NCI-H1092 treated with DMSO at 0.1 percent for 48 hours (cell line): Measurements from ENCODE around the gene MLLT11.

ENCODE experiments used
- DNase-seq: peaks from one replicate; lab custom pipeline; 2025; lab: John Stamatoyannopoulos, UW

Gene MLLT11, protein sequence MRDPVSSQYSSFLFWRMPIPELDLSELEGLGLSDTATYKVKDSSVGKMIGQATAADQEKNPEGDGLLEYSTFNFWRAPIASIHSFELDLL

DNA sequence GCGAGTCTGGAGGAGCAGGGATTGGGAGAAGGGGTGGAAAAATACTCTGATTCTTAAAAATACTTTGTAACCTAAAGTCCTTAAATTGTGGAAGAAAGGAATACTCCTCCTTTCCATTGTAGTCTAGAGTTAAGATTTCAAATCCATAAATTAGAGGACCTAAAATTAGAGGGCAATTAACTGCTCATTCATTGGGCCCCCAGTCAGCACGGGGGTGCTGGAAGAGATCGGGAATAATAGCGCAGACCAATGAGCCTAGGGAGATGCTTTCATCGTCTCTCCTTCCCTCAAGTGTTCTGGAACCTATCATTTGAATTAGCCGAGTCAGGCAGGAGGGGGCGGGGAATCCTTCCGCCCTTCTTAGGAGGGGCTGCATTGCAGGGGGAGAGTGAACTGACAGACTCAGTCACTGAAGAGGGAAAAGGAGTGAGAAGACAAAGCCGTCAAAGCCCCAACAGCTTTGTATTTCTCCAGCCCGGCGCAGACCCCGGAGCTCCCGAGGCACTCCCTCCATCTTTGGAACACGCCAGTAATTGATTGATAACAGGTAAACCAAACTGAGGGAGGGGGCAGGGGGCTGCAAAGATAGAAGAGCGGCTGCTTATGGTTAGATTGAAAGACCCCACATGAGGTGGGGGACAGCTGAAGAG lies at the start of gene MLLT11:
MLLT11 (plus strand) TSS at position 391 of the 650 bp plus-strand sequence. CDS start 6,828 bp downstream, outside the sequence.
- peak; percentile 83 for DNase-seq

DNA sequence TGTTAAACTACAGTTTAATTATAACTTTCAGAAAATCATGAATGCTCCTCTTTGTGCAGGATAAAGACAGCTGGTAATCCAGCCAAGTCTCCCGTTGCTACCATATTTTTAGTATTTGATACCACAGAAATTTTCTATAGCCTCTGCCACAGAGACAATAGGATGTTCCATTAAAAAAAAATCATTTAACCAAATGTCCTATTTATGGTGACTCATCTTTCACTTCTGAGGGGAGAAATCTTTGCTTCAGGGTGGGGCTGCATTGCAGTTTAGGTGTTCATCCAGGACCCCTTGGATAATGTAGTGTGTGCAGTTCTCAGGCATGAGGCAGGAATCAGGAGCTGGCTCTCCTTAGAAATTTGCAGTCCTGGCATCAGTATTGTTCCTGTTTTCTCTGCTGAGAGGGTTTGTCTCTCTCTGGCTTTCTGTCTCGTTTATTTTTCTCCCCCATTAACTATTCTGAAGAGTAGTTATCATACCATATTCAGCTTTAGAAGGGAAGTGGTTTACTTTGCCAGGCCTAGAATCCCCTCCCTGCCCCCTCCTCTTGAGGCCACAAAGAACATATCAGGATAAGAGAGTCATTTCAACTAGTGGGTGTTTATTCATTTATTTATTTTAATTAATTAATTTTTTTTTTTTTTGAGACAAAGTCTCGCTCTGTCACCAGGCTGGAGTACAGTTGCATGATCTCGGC lies 48.9 kb upstream of the MLLT11 start:
- no peak for DNase-seq

GRCh38 chr1:151012684-151013471 lies 47.3 kb upstream of the MLLT11 start:
- no peak for DNase-seq

DNA sequence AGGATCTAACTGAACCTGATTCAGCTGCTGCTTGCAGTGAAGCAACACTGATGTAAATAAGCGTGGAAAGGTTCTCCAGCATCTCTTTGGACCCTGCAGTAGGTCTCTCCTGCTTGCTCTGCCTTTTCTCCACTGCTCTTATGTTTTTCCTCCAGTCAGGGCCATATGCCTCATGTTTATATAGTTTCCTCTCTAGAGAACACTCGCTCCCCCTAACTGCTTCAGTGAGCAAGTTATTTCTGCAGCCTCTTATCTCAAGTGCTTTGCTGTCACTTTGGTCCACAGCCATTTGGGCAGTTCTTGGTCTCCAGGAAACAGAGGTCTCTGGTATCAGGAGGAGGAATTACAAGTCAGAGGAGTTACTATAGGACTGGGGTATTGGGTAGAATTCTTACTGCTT lies 46.7 kb upstream of the MLLT11 start:
- DNase-seq = peak; percentile 16

DNA sequence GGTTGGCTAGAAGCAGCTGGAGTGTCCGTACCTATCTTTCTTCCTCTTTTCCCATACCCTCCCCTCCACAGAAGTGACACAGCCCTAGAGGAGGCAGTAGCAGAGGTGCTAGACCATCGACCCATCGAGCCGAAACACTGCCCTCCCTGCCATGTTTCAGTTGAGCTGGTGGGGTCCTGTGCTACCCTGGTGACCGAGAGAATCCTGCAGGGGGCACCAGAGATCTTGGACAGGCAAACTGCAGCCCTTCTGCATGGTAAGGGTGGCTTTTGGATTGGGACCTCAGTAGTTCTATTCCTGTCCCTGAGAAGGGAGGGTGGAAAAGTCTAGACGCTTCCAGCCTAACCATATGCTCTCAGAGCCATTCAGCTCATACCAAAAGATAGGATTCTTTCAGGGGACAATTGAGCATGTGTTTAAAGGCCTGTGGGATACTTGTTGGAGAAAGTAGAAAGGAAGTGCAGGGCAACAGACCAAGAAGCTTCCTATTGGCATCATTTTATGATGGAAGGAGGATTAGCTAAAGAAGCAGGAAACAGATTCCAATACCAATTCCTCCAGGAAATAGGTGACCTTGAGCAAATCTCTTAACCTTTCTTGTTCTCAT lies 35.6 kb upstream of the MLLT11 start:
- peak; percentile 57 for DNase-seq

- no peak for DNase-seq
Measured at GRCh38 chr1:151026460-151026859, 33.7 kb upstream of the MLLT11 start.

GRCh38 chr1:151032164-151032563 lies 28.0 kb upstream of the MLLT11 start:
- no peak for DNase-seq

GRCh38 chr1:151035167-151035566 lies 25.0 kb upstream of the MLLT11 start:
- DNase-seq = no peak

- DNase-seq = no peak
Measured at GRCh38 chr1:151036356-151036755, 23.8 kb upstream of the MLLT11 start, which contains the start of gene BNIPL. Gene BNIPL, plus strand, starts transcription at chr1:151036586. Its CDS starts 140 bp downstream, at chr1:151036726.

DNA sequence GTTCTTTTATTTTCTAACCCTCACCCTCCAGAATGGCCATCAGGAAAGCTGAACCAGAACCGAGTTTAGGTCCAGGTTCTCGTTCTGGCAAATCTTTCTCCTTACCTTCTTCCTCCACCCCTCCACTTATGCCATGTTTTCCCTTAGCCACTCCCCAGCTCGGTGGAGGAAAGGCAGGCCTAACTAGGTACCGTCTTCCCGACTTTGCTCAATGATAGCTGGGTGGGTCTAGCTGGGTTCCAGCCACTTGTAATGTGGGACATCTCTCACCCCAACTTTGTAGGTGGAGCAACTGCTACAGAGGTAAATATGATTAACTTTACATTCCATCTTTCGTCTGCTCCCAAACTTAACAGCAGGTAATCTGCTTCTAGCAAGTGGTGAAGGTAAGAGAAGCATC lies 23.2 kb upstream of the MLLT11 start:
- DNase-seq = no peak

DNA sequence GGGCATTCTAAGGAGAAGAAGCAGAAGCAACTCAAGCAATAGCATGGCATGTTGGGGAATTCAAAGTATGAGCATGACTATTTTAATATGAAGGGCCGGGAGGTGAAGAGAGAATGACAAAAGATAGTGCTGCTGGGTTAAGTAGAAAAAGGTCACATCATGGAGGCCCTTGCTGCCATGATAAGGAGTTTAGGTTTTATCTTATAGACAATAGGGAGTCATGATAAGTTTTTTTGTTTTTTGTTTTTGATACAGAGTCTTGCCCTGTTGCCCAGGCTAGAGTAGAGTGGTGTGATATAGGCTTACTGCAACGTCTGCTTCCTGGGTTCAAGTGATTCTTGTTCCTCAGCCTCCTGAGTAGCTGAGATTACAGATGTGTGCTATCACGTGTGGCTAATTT lies 20.7 kb upstream of the MLLT11 start:
- DNase-seq = no peak

GRCh38 chr1:151043163-151043562 lies 17.0 kb upstream of the MLLT11 start:
- no peak for DNase-seq

DNA sequence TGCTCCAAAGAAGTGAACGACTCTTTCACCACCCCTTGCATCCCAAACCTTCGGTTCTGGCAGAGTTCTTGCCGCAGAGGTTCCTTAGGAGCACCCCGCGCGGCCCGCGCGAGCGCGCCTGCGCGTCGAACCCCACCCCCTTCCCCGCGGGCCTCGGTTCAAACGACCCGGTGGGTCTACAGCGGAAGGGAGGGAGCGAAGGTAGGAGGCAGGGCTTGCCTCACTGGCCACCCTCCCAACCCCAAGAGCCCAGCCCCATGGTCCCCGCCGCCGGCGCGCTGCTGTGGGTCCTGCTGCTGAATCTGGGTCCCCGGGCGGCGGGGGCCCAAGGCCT lies 12.6 kb upstream of the MLLT11 start, which contains the start of gene C1orf56:
C1orf56 (plus strand) TSS at position 161 of the 334 bp plus-strand sequence; CDS start at position 258, 97 bp downstream.
- DNase-seq = peak; percentile 87

- peak; percentile 77 for DNase-seq
Measured at GRCh38 chr1:151047925-151048644, 12.1 kb upstream of the MLLT11 start.

- DNase-seq = no peak
Measured at GRCh38 chr1:151048645-151049032, 11.6 kb upstream of the MLLT11 start.

DNA sequence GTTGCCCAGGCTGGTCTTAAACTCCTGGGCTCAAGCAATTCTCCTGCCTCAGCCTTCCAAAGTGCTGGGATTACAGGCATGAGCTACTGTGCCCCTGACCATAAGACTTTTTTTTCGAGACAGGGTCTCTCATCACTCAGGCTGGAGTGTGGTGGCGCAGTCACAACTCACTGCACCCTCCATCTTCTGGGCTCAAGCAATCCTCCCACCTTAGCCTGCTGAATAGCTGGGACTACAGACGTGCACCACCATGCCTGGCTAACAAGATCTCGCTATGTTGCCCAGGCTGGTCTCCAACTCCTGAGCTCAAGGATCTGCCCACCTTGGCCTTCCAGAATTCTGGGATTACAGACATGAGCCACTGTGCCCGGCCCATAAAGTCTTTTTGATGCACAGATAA lies 10.7 kb upstream of the MLLT11 start:
- DNase-seq = no peak

- DNase-seq = no peak
Measured at GRCh38 chr1:151050051-151050688, 10.0 kb upstream of the MLLT11 start.

GRCh38 chr1:151051356-151052009 lies 8.7 kb upstream of the MLLT11 start:
- DNase-seq = no peak

DNA sequence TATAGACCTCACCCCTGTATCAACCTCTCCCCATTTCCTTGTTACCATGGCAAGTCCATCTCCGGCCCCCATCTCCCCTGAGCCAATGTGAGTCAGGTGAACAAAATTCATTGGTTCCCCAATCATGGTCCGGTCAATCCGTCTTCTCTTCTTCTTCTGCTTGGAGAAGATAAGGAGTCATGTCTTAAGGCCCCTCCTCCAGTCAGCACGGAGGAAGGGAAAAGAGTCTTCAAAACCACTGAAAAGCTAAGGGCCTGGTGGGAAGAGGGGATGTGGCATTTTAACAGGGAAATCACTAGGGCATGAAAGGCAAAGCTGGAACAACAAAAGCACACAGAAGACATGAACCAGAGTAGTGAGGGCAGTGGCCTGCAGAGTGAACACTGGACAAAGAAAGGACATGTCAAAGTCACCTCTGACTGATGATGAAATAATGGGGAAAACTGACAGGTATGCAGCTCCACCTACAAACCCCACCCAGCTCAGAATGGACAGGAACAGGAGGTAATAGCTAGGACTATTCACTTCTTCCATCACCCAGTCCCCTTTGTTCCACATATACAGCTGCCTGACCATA lies 5.1 kb upstream of the MLLT11 start:
- no peak for DNase-seq

DNA sequence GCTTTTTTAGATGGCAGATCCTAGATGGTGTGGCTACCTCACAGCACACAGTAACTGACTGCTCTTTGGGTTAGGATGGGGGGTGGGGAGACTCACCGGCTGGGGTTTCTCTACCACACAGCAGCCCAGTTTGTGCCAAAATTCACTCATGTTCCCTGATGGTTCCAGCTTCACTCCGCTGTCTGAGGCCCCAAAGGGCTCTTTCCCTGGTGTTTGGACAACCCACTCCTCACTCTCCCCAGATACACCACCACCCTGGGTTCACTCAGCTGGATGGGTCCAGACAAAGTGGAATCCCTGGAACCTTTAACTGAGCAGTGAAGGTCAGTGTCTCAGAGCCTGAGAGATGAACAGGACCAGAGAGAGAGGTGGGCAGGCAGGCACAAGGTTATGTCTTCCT lies 4.6 kb upstream of the MLLT11 start:
- no peak for DNase-seq
